Neural cell (in vitro differentiated cells): ENCODE data around the gene NEDD4L. TPM values are rescaled to one million over a fixed set of nuclear protein-coding genes. Genes with fewer than 3 reads are reported as not detected.

Experiments
- H2AFZ ChIP-seq: fragments of 200-600, 300-800 bp; sonication (generic), shearing (Covaris generic); 2 replicates; pipeline ENCODE4 v1.6.0; 2014; ENCODE audit warnings: low read depth, mild to moderate bottlenecking, antibody characterized with exemption, low read length, moderate library complexity
- H3F3A ChIP-seq: fragments of 200-600 bp; shearing (Covaris generic); 2 replicates; pipeline ENCODE4 v1.6.1; 2016; ENCODE audit warnings: mild to moderate bottlenecking, moderate library complexity, mixed read lengths, antibody characterized with exemption, low read length; ENCODE audit not compliant: insufficient read depth, poor library complexity, severe bottlenecking
- H3K27ac ChIP-seq: fragments of 200-600, 300-800 bp; sonication (generic), shearing (Covaris generic); 2 replicates; pipeline ENCODE4 v1.5.1; 2014; ENCODE audit warnings: mild to moderate bottlenecking, low read length, moderate library complexity
- H3K27me3 ChIP-seq: fragments of 300-800, 200-600 bp; sonication (generic), shearing (Covaris generic); 2 replicates; pipeline ENCODE4 v1.6.0; 2014; ENCODE audit warnings: mild to moderate bottlenecking, low read depth, low read length, moderate library complexity; ENCODE audit not compliant: insufficient read depth
- H3K36me3 ChIP-seq: fragments of 300-800, 200-600 bp; sonication (generic), shearing (Covaris generic); 2 replicates; pipeline ENCODE4 v1.5.1; 2014; ENCODE audit warnings: mild to moderate bottlenecking, antibody characterized with exemption, low read length, moderate library complexity; ENCODE audit not compliant: insufficient read depth
- H3K4me2 ChIP-seq: fragments of 300-800, 200-600 bp; sonication (generic), shearing (Covaris generic); 2 replicates; pipeline ENCODE4 v1.6.0; 2014; ENCODE audit warnings: mild to moderate bottlenecking, low read length
- H3K4me3 ChIP-seq: fragments of 300-800, 200-600 bp; sonication (generic), shearing (Covaris generic); 2 replicates; pipeline ENCODE4 v1.5.1; 2014; ENCODE audit warnings: mild to moderate bottlenecking, low read length, moderate library complexity
- H3K79me2 ChIP-seq: fragments of 200-600 bp; shearing (Covaris generic); replicated peaks from 2 replicates; pipeline ENCODE4 v1.6.0; 2014; ENCODE audit warnings: mild to moderate bottlenecking, low read length, moderate library complexity; ENCODE audit not compliant: insufficient read depth
- H3K9ac ChIP-seq: fragments of 300-800, 200-600 bp; sonication (generic), shearing (Covaris generic); 2 replicates; pipeline ENCODE4 v1.6.1; 2016; ENCODE audit warnings: mild to moderate bottlenecking, low read length, mixed read lengths
- H3K9me2 ChIP-seq: fragments of 200-600 bp; shearing (Covaris generic); 2 replicates; pipeline ENCODE4 v1.6.1; 2016; ENCODE audit warnings: mild to moderate bottlenecking, low read length, mixed read lengths; ENCODE audit not compliant: insufficient read depth
- H3K9me3 ChIP-seq: fragments of 200-600, 300-800 bp; sonication (generic), shearing (Covaris generic); 2 replicates; pipeline ENCODE4 v1.6.1; 2016; ENCODE audit warnings: mild to moderate bottlenecking, mixed run types, low read length, moderate library complexity, mixed read lengths
- H4K20me1 ChIP-seq: fragments of 200-600 bp; shearing (Covaris generic); 2 replicates; pipeline ENCODE4 v1.6.1; 2016; ENCODE audit warnings: mild to moderate bottlenecking, mixed run types; ENCODE audit not compliant: insufficient read depth
- EP300 ChIP-seq: fragments of 450-650 bp; conservative IDR thresholded peaks from 2 replicates; pipeline ENCODE4 v1.6.1; 2014; ENCODE audit warnings: antibody characterized with exemption, mild to moderate bottlenecking, moderate library complexity; ENCODE audit not compliant: poor library complexity, severe bottlenecking
- EZH2 ChIP-seq: fragments of 200-600, 300-800 bp; shearing (Covaris generic), sonication (generic); IDR thresholded peaks from 2 replicates; pipeline ENCODE4 v1.6.1; 2014; ENCODE audit warnings: antibody characterized with exemption, low read length, borderline replicate concordance, mild to moderate bottlenecking; ENCODE audit not compliant: insufficient read depth, poor library complexity, severe bottlenecking
- MXI1 ChIP-seq: fragments of 450-650 bp; conservative IDR thresholded peaks from 2 replicates; pipeline ENCODE4 v1.6.1; 2014; ENCODE audit warnings: antibody characterized with exemption, mild to moderate bottlenecking; ENCODE audit not compliant: poor library complexity, severe bottlenecking
- POLR2AphosphoS5 ChIP-seq: IDR thresholded peaks from 2 replicates; pipeline ENCODE4 v1.6.1; 2012
- RAD21 ChIP-seq: fragments of 450-650 bp; conservative IDR thresholded peaks from 2 replicates; pipeline ENCODE4 v1.6.1; 2014; ENCODE audit warnings: antibody characterized with exemption, mild to moderate bottlenecking, moderate library complexity
- SMC3 ChIP-seq: fragments of 450-650 bp; conservative IDR thresholded peaks from 2 replicates; pipeline ENCODE4 v1.6.1; 2014; ENCODE audit warnings: antibody characterized with exemption, mild to moderate bottlenecking, moderate library complexity; ENCODE audit not compliant: poor library complexity
- TAF1 ChIP-seq: IDR thresholded peaks from 2 replicates; pipeline ENCODE4 v1.6.1; 2012; ENCODE audit warnings: low read depth
- polyA plus RNA-seq: library from polyadenylated mRNA; depleted of rRNA; stranded (reverse); fragments of >200 nt; gene quantifications from 2 replicates; pipeline ENCODE4 v1.2.3, GENCODE V29; 2014
- TF ChIP-seq, protein P1 (sequence below): IDR thresholded peaks from 2 replicates; pipeline ENCODE4 v1.6.1; 2012; ENCODE audit warnings: borderline replicate concordance
- TF ChIP-seq, protein P2 (sequence below): fragments of 450-650 bp; IDR thresholded peaks from 2 replicates; pipeline ENCODE4 v1.5.1; 2014; ENCODE audit warnings: antibody characterized with exemption, mild to moderate bottlenecking, moderate library complexity; ENCODE audit not compliant: poor library complexity, severe bottlenecking

NEDD4L gene
- polyA plus RNA-seq, 1 donor from 2014 or later: 97.9 TPM

- H3K36me3 ChIP-seq: peaks cover 6% of the 10 kb centered on the region
- H3K9me3 ChIP-seq: no peaks in the 10 kb centered on the region
Measured at GRCh38 chr18:58056852-58057251, 12.8 kb downstream of the NEDD4L start.

DNA sequence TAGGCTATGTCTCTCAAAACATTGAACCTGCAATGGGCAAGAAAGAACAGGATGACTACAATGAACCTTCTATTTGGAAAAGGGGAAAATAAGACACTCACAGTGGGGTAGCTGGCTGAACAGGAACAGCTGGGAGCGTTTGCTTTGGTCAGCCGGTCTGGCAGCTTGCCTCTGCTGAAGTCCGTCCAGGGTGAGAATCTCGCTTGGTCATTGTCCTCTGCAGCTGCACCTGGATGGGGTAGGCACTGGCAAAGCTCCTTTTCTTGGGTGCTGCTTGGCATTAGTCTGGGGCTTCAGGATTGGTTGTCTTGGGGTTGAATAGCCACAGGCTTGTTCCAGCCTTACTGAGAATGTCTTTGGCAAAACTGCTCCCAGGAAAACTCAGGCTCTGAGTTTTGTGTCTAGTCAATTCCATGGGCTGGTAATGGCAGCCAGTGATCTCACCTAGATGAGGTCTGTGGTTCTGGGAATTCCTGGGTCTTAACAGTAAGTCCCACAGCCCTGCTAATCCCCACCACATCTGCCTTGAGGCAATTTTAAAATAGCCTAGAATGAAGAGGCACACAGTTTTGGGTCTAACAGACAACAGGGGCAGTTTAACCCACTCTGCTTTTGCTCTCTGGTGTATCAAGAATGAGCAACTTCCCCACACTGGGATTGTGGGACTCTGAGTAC, 13.4 kb downstream of the NEDD4L start:
- Histone ChIP-seq H3K4me2 (no peak overlapping the region), H4K20me1 (peaks cover 14% of the 10 kb centered on the region), H3K9ac (no peak overlapping the region), H3K4me3 (no peak overlapping the region), H3F3A (no peaks in the 10 kb centered on the region), H2AFZ (no peak overlapping the region), H3K9me2 (no peaks in the 10 kb centered on the region), H3K27ac (no peak overlapping the region), H3K79me2 (peaks cover 87% of the 10 kb centered on the region), H3K9me3 (no peaks in the 10 kb centered on the region), H3K27me3 (no peaks in the 10 kb centered on the region), H3K36me3 (peaks cover 6% of the 10 kb centered on the region)
- TF ChIP-seq EZH2: no peak
- TF ChIP-seq SMC3: no peak

More at GRCh38 chr18:58056852-58057251, 12.8 kb downstream of the NEDD4L start:
- H3K4me2 ChIP-seq: no peak overlapping the region
- H3K79me2 ChIP-seq: peaks cover 88% of the 10 kb centered on the region
- H3K4me3 ChIP-seq: no peak overlapping the region
- H3K9me2 ChIP-seq: no peaks in the 10 kb centered on the region
- H2AFZ ChIP-seq: no peak overlapping the region
- H3K9ac ChIP-seq: no peak overlapping the region
- H3K27ac ChIP-seq: no peak overlapping the region
- H3K27me3 ChIP-seq: no peaks in the 10 kb centered on the region
- TF ChIP-seq EP300: no peak
- TF ChIP-seq RAD21: no peak
- TF ChIP-seq POLR2AphosphoS5: no peak
- TF ChIP-seq SMC3: no peak
- TF ChIP-seq MXI1: no peak
- TF ChIP-seq, protein P1, sequence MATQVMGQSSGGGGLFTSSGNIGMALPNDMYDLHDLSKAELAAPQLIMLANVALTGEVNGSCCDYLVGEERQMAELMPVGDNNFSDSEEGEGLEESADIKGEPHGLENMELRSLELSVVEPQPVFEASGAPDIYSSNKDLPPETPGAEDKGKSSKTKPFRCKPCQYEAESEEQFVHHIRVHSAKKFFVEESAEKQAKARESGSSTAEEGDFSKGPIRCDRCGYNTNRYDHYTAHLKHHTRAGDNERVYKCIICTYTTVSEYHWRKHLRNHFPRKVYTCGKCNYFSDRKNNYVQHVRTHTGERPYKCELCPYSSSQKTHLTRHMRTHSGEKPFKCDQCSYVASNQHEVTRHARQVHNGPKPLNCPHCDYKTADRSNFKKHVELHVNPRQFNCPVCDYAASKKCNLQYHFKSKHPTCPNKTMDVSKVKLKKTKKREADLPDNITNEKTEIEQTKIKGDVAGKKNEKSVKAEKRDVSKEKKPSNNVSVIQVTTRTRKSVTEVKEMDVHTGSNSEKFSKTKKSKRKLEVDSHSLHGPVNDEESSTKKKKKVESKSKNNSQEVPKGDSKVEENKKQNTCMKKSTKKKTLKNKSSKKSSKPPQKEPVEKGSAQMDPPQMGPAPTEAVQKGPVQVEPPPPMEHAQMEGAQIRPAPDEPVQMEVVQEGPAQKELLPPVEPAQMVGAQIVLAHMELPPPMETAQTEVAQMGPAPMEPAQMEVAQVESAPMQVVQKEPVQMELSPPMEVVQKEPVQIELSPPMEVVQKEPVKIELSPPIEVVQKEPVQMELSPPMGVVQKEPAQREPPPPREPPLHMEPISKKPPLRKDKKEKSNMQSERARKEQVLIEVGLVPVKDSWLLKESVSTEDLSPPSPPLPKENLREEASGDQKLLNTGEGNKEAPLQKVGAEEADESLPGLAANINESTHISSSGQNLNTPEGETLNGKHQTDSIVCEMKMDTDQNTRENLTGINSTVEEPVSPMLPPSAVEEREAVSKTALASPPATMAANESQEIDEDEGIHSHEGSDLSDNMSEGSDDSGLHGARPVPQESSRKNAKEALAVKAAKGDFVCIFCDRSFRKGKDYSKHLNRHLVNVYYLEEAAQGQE: no peak
- TF ChIP-seq, protein P2, sequence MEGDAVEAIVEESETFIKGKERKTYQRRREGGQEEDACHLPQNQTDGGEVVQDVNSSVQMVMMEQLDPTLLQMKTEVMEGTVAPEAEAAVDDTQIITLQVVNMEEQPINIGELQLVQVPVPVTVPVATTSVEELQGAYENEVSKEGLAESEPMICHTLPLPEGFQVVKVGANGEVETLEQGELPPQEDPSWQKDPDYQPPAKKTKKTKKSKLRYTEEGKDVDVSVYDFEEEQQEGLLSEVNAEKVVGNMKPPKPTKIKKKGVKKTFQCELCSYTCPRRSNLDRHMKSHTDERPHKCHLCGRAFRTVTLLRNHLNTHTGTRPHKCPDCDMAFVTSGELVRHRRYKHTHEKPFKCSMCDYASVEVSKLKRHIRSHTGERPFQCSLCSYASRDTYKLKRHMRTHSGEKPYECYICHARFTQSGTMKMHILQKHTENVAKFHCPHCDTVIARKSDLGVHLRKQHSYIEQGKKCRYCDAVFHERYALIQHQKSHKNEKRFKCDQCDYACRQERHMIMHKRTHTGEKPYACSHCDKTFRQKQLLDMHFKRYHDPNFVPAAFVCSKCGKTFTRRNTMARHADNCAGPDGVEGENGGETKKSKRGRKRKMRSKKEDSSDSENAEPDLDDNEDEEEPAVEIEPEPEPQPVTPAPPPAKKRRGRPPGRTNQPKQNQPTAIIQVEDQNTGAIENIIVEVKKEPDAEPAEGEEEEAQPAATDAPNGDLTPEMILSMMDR: no peak
- no peak for TF ChIP-seq TAF1
- peaks cover 20% of the 10 kb centered on the region for H4K20me1 ChIP-seq
- H3F3A ChIP-seq: no peaks in the 10 kb centered on the region

DNA sequence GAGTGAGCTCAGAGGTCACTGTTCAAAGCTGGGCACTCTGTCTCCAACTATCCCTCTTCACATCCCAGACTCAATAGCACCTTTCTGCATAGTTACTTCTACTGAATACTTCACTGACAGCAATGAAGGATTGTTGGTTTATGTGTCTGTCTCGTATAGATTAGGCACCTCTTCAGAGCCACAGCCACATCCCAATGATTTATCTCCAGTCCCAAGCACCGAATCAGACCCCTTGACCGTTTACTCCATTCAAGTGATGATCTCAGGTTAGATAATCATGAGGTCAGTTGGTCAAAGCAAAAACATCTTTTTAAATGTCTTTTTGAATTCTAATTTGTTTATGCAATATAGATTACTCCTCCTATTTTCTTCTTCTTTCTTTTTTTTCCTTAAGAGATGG, 14.7 kb downstream of the NEDD4L start:
- TF ChIP-seq EP300 (no peak), TAF1 (no peak), EZH2 (no peak), MXI1 (no peak), RAD21 (no peak), POLR2AphosphoS5 (no peak), SMC3 (no peak)
- TF ChIP-seq, protein P1: no peak
- TF ChIP-seq, protein P2: no peak
- no peaks in the 10 kb centered on the region for H3K27me3 ChIP-seq
- H4K20me1 ChIP-seq: peaks cover 7% of the 10 kb centered on the region
- no peak overlapping the region for H3K9ac ChIP-seq
- H2AFZ ChIP-seq: no peak overlapping the region
- no peaks in the 10 kb centered on the region for H3K9me2 ChIP-seq
- no peak overlapping the region for H3K4me3 ChIP-seq
- H3K4me2 ChIP-seq: no peak overlapping the region
- H3K27ac ChIP-seq: no peak overlapping the region
- H3K36me3 ChIP-seq: peaks cover 6% of the 10 kb centered on the region
- H3K79me2 ChIP-seq: peaks cover 83% of the 10 kb centered on the region
- no peaks in the 10 kb centered on the region for H3F3A ChIP-seq
- no peaks in the 10 kb centered on the region for H3K9me3 ChIP-seq
